HG03039 (cell line): ENCODE measurements around the gene MTA1.
A peak's percentile ranks its signal among the peaks of the same experiment; 100 is the strongest.

Experiments used
- ATAC-seq: cut with Tn5 transposase; IDR thresholded peaks from one replicate; pipeline ENCODE4 v1.9.1; 2021; ENCODE audit warnings: mild to moderate bottlenecking, moderate library complexity; ENCODE audit not compliant: unreplicated experiment

The MTA1 gene

GRCh38 chr14:105474483-105475268, 55.0 kb downstream of the MTA1 start, which contains the start of gene CRIP2:
CRIP2 (plus strand) TSS chr14:105474821; CDS start chr14:105474863, 42 bp downstream.
- ATAC-seq = no peak

GRCh38 chr14:105475269-105476096, 55.9 kb downstream of the MTA1 start:
- ATAC-seq = no peak

GRCh38 chr14:105476097-105476830, 56.6 kb downstream of the MTA1 start:
- no peak for ATAC-seq

- no peak for ATAC-seq
Measured at GRCh38 chr14:105476831-105477659, 57.4 kb downstream of the MTA1 start.

GRCh38 chr14:105477660-105478397, 58.2 kb downstream of the MTA1 start:
- ATAC-seq = no peak

GRCh38 chr14:105478398-105479251, 59.0 kb downstream of the MTA1 start:
- ATAC-seq = no peak

GRCh38 chr14:105479431-105480158, 60.0 kb downstream of the MTA1 start:
- ATAC-seq = no peak

GRCh38 chr14:105480199-105480746, 60.6 kb downstream of the MTA1 start:
- ATAC-seq = no peak

GRCh38 chr14:105480807-105481801, 61.5 kb downstream of the MTA1 start:
- peak; percentile 47 for ATAC-seq

GRCh38 chr14:105481886-105482457, 62.3 kb downstream of the MTA1 start:
- ATAC-seq = no peak

GRCh38 chr14:105482486-105483110, 63.0 kb downstream of the MTA1 start:
- no peak for ATAC-seq

- no peak for ATAC-seq
Measured at GRCh38 chr14:105483300-105484068, 63.9 kb downstream of the MTA1 start.

GRCh38 chr14:105484069-105484996, 64.7 kb downstream of the MTA1 start:
- no peak for ATAC-seq

GRCh38 chr14:105484997-105485393, 65.4 kb downstream of the MTA1 start:
- ATAC-seq = no peak
